GM23338 (cell line): ENCODE results near the gene CDHR4. TPM values are rescaled to one million over a fixed set of nuclear protein-coding genes. Genes with fewer than 3 reads are reported as not detected.

Experiments used
- ATAC-seq: fragments of 200-7000 bp; cut with Tn5 transposase; 3 replicates; pipeline ENCODE4 v1.9.1; 2020
- DNase-seq: peaks from one replicate; pipeline ENCODE4 v3.0.0-alpha.2; 2015; ENCODE audit warnings: low spot score
- H2AFZ ChIP-seq: fragments of 200-600 bp; sonication (generic); 2 replicates; pipeline ENCODE4 v1.8.0; 2016; ENCODE audit warnings: antibody characterized with exemption, mild to moderate bottlenecking, moderate library complexity
- H3F3A ChIP-seq: fragments of 200-600 bp; sonication (generic); replicated peaks from 2 replicates; pipeline ENCODE4 v1.8.0; 2017; ENCODE audit warnings: antibody characterized with exemption, mixed run types, low read depth
- H3K27ac ChIP-seq: fragments of 200-600 bp; sonication (generic); 2 replicates; pipeline ENCODE4 v1.6.1; 2016; ENCODE audit warnings: low read depth
- H3K27me3 ChIP-seq: fragments of 200-600 bp; sonication (generic); 2 replicates; pipeline ENCODE4 v1.8.0; 2016; ENCODE audit warnings: mild to moderate bottlenecking, mixed run types, moderate library complexity; ENCODE audit not compliant: insufficient read depth
- H3K36me3 ChIP-seq: fragments of 200-600 bp; sonication (generic); 2 replicates; pipeline ENCODE4 v1.8.0; 2016; ENCODE audit warnings: mild to moderate bottlenecking; ENCODE audit not compliant: insufficient read depth
- H3K4me1 ChIP-seq: fragments of 200-600 bp; sonication (generic); 2 replicates; pipeline ENCODE4 v1.8.0; 2016; ENCODE audit warnings: mild to moderate bottlenecking, moderate library complexity; ENCODE audit not compliant: insufficient read depth
- H3K4me2 ChIP-seq: fragments of 200-600 bp; sonication (generic); 2 replicates; pipeline ENCODE4 v1.7.1; 2017; ENCODE audit warnings: mixed run types
- H3K4me3 ChIP-seq: fragments of 200-600 bp; sonication (generic); 2 replicates; pipeline ENCODE4 v1.6.1; 2016; ENCODE audit warnings: mixed run types
- H3K79me2 ChIP-seq: fragments of 200-600 bp; sonication (generic); replicated peaks from 2 replicates; pipeline ENCODE4 v1.8.0; 2017; ENCODE audit warnings: mild to moderate bottlenecking; ENCODE audit not compliant: insufficient read depth
- H3K9me2 ChIP-seq: fragments of 200-600 bp; sonication (generic); 2 replicates; pipeline ENCODE4 v1.8.0; 2017; ENCODE audit not compliant: insufficient read depth
- H4K20me1 ChIP-seq: fragments of 200-600 bp; sonication (generic); replicated peaks from 2 replicates; pipeline ENCODE4 v1.8.0; 2017; ENCODE audit warnings: mild to moderate bottlenecking; ENCODE audit not compliant: insufficient read depth
- H3K27ac Mint-ChIP-seq: 2 replicates; pipeline ENCODE4 v1.8.0; 2020; ENCODE audit warnings: inconsistent platforms, mild to moderate bottlenecking, moderate library complexity, mixed read lengths
- H3K27me3 Mint-ChIP-seq: 3 replicates; pipeline ENCODE4 v1.8.0; 2022; ENCODE audit warnings: low read depth, mild to moderate bottlenecking, moderate library complexity, mixed read lengths, inconsistent platforms; ENCODE audit not compliant: insufficient read depth, poor library complexity
- H3K36me3 Mint-ChIP-seq: 3 replicates; pipeline ENCODE4 v1.8.0; 2021; ENCODE audit warnings: low read depth, mild to moderate bottlenecking, inconsistent platforms, moderate library complexity, mixed read lengths
- H3K4me1 Mint-ChIP-seq: 3 replicates; pipeline ENCODE4 v1.8.0; 2020; ENCODE audit warnings: mild to moderate bottlenecking, inconsistent platforms, mixed read lengths
- H3K4me3 Mint-ChIP-seq: 3 replicates; pipeline ENCODE4 v1.8.0; 2021; ENCODE audit warnings: moderate library complexity, mild to moderate bottlenecking, inconsistent platforms, mixed read lengths
- H3K9me3 Mint-ChIP-seq: 3 replicates; pipeline ENCODE4 v1.8.0; 2020; ENCODE audit warnings: moderate library complexity, mild to moderate bottlenecking, inconsistent platforms, mixed read lengths
- CREB1 ChIP-seq: fragments of 250-450 bp; sonication (Bioruptor Pico); IDR thresholded peaks from 2 replicates; pipeline ENCODE4 v1.5.0; 2020; ENCODE audit warnings: low read depth, mild to moderate bottlenecking, moderate library complexity
- CTCF ChIP-seq, 2 experiments: fragments of 200-600 bp in 1 of 2; sonication (generic) in 1 of 2; conservative IDR thresholded peaks; 2 replicates each; pipeline versions ENCODE4 v1.5.1 to v1.6.1; 2016 to 2017; ENCODE audit warnings: antibody characterized with exemption in 2 of 2, low read depth in 2 of 2, mild to moderate bottlenecking in 2 of 2, moderate library complexity in 1 of 2
- EZH2 ChIP-seq: fragments of 200-600 bp; sonication (generic); IDR thresholded peaks from one replicate; pipeline ENCODE4 v1.8.0; 2017; ENCODE audit warnings: antibody characterized with exemption, mild to moderate bottlenecking, low read depth; ENCODE audit not compliant: unreplicated experiment
- EZH2phosphoT487 ChIP-seq: fragments of 200-600 bp; sonication (generic); IDR thresholded peaks from one replicate; pipeline ENCODE4 v1.8.1; 2018; ENCODE audit warnings: antibody characterized with exemption; ENCODE audit not compliant: unreplicated experiment
- JUNB ChIP-seq: IDR thresholded peaks from one replicate; pipeline ENCODE4 v1.6.1; 2016; ENCODE audit warnings: antibody characterized with exemption; ENCODE audit not compliant: unreplicated experiment
- REST ChIP-seq: IDR thresholded peaks from one replicate; pipeline ENCODE4 v1.6.1; 2018; ENCODE audit warnings: antibody characterized with exemption; ENCODE audit not compliant: unreplicated experiment
- polyA plus RNA-seq: library from polyadenylated mRNA; unstranded; fragments of >200 nt; fragmentation: Nextera tagmentation; extraction: Ambion mirVana; gene quantifications from 2 replicates; pipeline ENCODE4 v1.2.1, GENCODE V29; 2016
- total RNA-seq: library from RNA; depleted of rRNA; stranded (reverse); fragments of >200 nt; shearing (Covaris generic); gene quantifications from 2 replicates; pipeline ENCODE4 v1.2.3, GENCODE V29; 2014

CDHR4 gene
- total and polyA plus RNA-seq, 2 experiments from 2014 or later, result 0.24 to 0.26 TPM

DNA sequence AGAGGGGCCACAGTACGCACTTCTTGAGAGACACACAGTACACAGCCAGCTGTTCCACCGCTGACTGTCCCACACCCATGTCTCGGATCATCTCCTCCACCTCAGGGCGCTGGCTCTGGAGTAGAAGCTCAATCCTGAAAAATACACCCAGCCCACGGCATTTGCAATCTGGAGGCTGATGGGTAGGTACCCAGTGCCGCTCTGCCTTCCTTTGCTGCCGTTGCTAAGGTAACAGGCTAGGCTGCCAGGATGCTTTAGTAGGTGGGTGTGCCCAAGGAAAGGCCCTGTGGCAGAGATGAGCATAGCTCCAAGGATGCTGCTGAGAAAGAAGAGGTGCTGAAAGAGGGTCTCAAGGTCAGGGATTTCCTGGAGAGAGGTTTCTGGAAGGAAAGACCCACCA is 42.1 kb upstream of the CDHR4 start:
- H3K27ac Mint-ChIP-seq, result no peak overlapping the region; the same call in 1 of the 2 replicates

More for the DNA sequence above, 42.1 kb upstream of the CDHR4 start:
- no peaks in the 10 kb centered on the region for H3K9me3 Mint-ChIP-seq
- peaks cover 8% of the 10 kb centered on the region; the same call in 1 of the 2 replicates for H3K36me3 ChIP-seq
- no peak overlapping the region for H3K4me3 ChIP-seq
- no peak for TF ChIP-seq CREB1
- TF ChIP-seq CTCF (conservative IDR thresholded peaks at IDR 0.05; ENCODE audit: low read depth in 2 of 2), result no peak
- TF ChIP-seq JUNB, result no peak
- no peak for TF ChIP-seq EZH2
- TF ChIP-seq EZH2phosphoT487, result no peak
- TF ChIP-seq REST, result no peak
- no peak overlapping the region for H3K27ac ChIP-seq
- no peaks in the 10 kb centered on the region for H3F3A ChIP-seq
- DNase-seq (no peak), ATAC-seq (no peak)
- H3K4me2 ChIP-seq, result no peak overlapping the region
- H3K27me3 Mint-ChIP-seq, result peaks cover 5% of the 10 kb centered on the region
- H3K9me2 ChIP-seq, result no peaks in the 10 kb centered on the region
- no peak overlapping the region for H2AFZ ChIP-seq
- no peaks in the 10 kb centered on the region for H3K79me2 ChIP-seq
- 0 out of 2 replicates have a peak, but pooled peaks cover 3% of the 10 kb centered on the region for H4K20me1 ChIP-seq
- no peaks in the 10 kb centered on the region for H3K4me1 ChIP-seq
- H3K4me3 Mint-ChIP-seq, result no peak overlapping the region
- H3K4me1 Mint-ChIP-seq, result peaks cover 18% of the 10 kb centered on the region
- H3K27me3 ChIP-seq, result no peaks in the 10 kb centered on the region
- H3K36me3 Mint-ChIP-seq, result peaks cover 61% of the 10 kb centered on the region
